ENCODE measurements around the gene COL23A1. TPM values are rescaled to one million over a fixed set of nuclear protein-coding genes. Genes with fewer than 3 reads are reported as not detected.

The COL23A1 gene
- total and polyA plus RNA-seq, 2 of the 13 experiments (the other 11 are each of a cell fraction or from before 2014, with no cell fraction given), result not detected

GRCh38 chr5:178204182-178204934, 385.8 kb downstream of the COL23A1 start, which contains the start of gene HNRNPAB (continued):
- TF ChIP-seq SNAI1 (CRISPR knock-in tag; IDR thresholded peaks at IDR 0.05; ENCODE audit: borderline replicate concordance), result peak; percentile 51; the same call in 1 of the 2 replicates
- TF ChIP-seq ARNT2 (CRISPR knock-in tag; IDR thresholded peaks at IDR 0.05; ENCODE audit: low read depth), result peak; percentile 86
- peak; percentile 85 for TF ChIP-seq TOPORS (CRISPR knock-in tag; IDR thresholded peaks at IDR 0.05)
- TF ChIP-seq ZNF776 (CRISPR knock-in tag; IDR thresholded peaks at IDR 0.05), result peak; percentile 91
- TF ChIP-seq MTERF4 (CRISPR knock-in tag; IDR thresholded peaks at IDR 0.05), result 0 out of 2 replicates have a peak, but pooled peaks have one; percentile 15
- no peak for TF ChIP-seq ZNF740 (CRISPR knock-in tag; IDR thresholded peaks at IDR 0.05)
- peak; percentile 26; the same call in 1 of the 2 replicates for TF ChIP-seq ZNF180 (CRISPR knock-in tag; IDR thresholded peaks at IDR 0.05; ENCODE audit: borderline replicate concordance, low read depth)
- TF ChIP-seq ATF4 (CRISPR knock-in tag; IDR thresholded peaks at IDR 0.05), result peak in 1 of 2 experiments; percentile 63; a peak in 2 of 4 replicates
- no peak for TF ChIP-seq KIAA2018 (CRISPR knock-in tag; IDR thresholded peaks at IDR 0.05; ENCODE audit: borderline replicate concordance)
- peak; percentile 72; the same call in 1 of the 2 replicates for TF ChIP-seq PRMT3 (CRISPR knock-in tag; IDR thresholded peaks at IDR 0.05; ENCODE audit: borderline replicate concordance, low read depth)
- no peak for TF ChIP-seq ZNF138 (CRISPR knock-in tag; IDR thresholded peaks at IDR 0.05; ENCODE audit: low read depth)
- no peak for TF ChIP-seq ZNF3 (CRISPR knock-in tag; IDR thresholded peaks at IDR 0.05)
- peak; percentile 95 for TF ChIP-seq ZNF749 (CRISPR knock-in tag; IDR thresholded peaks at IDR 0.05; ENCODE audit: borderline replicate concordance)
- no peak for TF ChIP-seq FOXK2 (IDR thresholded peaks at IDR 0.05)
- no peak for TF ChIP-seq RARG (CRISPR knock-in tag; IDR thresholded peaks at IDR 0.05; ENCODE audit: low read depth)
- TF ChIP-seq ZNF839 (CRISPR knock-in tag; IDR thresholded peaks at IDR 0.05; ENCODE audit: borderline replicate concordance), result peak; percentile 83; the same call in 1 of the 2 replicates
